ENCODE measurements around the gene FBXL5. TPM values are rescaled to one million over a fixed set of nuclear protein-coding genes. Genes with fewer than 3 reads are reported as not detected.

FBXL5 gene
- total and polyA plus RNA-seq, 2 of the 13 experiments (the other 11 are each of a cell fraction or from before 2014, with no cell fraction given), result 17.4 to 45.3 TPM

DNA sequence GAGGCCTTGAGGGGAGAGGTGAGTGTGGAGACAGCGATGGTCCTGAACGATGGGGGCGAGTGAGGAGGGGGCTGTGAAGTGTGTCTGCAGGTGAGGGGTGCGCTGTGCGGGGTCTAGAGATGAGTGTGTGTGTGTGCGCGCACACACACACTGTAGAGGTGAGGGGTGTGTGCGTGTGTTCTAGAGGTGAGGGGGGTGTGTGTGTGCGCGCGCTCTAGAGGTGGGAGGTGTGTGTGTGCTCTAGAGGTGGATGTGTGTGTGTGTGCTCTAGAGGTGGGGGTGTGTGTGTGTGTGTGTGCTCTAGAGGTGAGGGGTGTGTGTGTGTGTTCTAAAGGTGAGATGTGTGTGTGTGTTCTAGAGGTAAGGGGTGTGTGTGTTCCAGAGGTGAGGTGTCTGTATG lies 48.3 kb upstream of the FBXL5 start:
- no peaks in the 10 kb centered on the region for H3K79me2 ChIP-seq (ENCODE audit: insufficient read depth, low read length)
- 0 out of 2 replicates have a peak, but pooled peaks cover 4% of the 10 kb centered on the region for H3K9me3 ChIP-seq (ENCODE audit: low read length)
- ChIA-PET CTCF (ENCODE audit: low intra/inter-chr PET ratio, low total read pairs) (no interaction called here), POLR2A (no interaction called here)
- H3K4me1 ChIP-seq (ENCODE audit: insufficient read depth, low read length), result peaks cover 56% of the 10 kb centered on the region
- H3K4me3 ChIP-seq (replicated peaks in 1 of 3; ENCODE audit: insufficient read depth in 1 of 3, low read depth in 2 of 3, low read length in 3 of 3), result no peak overlapping the region
- FAIRE-seq (no peak), ATAC-seq (no peak), DNase-seq (ENCODE audit: low spot score) (no peak)
- intact Hi-C loops (cut with micrococcal nuclease; ENCODE audit: unreplicated experiment), result no loop called here
- in situ Hi-C loops (cut with HindIII; ENCODE audit: extremely low pct_ligation_motif_present, low pct_unique_long_range_greater_than_20kb), result no loop called here
- no peak for TF ChIP-seq ZNF746 (CRISPR knock-in tag; IDR thresholded peaks at IDR 0.05)
- TF ChIP-seq TOPORS (CRISPR knock-in tag; IDR thresholded peaks at IDR 0.05), result no peak
- TF ChIP-seq NBN (conservative IDR thresholded peaks at IDR 0.05), result no peak
- no peak for TF ChIP-seq EED (CRISPR knock-in tag; IDR thresholded peaks at IDR 0.05)
- no peak for TF ChIP-seq ZNF761 (CRISPR knock-in tag; conservative IDR thresholded peaks at IDR 0.05)
- TF ChIP-seq ZSCAN12 (CRISPR knock-in tag; IDR thresholded peaks at IDR 0.05), result no peak
- TF ChIP-seq ZNF549 (CRISPR knock-in tag; IDR thresholded peaks at IDR 0.05), result no peak
- TF ChIP-seq, protein P1, sequence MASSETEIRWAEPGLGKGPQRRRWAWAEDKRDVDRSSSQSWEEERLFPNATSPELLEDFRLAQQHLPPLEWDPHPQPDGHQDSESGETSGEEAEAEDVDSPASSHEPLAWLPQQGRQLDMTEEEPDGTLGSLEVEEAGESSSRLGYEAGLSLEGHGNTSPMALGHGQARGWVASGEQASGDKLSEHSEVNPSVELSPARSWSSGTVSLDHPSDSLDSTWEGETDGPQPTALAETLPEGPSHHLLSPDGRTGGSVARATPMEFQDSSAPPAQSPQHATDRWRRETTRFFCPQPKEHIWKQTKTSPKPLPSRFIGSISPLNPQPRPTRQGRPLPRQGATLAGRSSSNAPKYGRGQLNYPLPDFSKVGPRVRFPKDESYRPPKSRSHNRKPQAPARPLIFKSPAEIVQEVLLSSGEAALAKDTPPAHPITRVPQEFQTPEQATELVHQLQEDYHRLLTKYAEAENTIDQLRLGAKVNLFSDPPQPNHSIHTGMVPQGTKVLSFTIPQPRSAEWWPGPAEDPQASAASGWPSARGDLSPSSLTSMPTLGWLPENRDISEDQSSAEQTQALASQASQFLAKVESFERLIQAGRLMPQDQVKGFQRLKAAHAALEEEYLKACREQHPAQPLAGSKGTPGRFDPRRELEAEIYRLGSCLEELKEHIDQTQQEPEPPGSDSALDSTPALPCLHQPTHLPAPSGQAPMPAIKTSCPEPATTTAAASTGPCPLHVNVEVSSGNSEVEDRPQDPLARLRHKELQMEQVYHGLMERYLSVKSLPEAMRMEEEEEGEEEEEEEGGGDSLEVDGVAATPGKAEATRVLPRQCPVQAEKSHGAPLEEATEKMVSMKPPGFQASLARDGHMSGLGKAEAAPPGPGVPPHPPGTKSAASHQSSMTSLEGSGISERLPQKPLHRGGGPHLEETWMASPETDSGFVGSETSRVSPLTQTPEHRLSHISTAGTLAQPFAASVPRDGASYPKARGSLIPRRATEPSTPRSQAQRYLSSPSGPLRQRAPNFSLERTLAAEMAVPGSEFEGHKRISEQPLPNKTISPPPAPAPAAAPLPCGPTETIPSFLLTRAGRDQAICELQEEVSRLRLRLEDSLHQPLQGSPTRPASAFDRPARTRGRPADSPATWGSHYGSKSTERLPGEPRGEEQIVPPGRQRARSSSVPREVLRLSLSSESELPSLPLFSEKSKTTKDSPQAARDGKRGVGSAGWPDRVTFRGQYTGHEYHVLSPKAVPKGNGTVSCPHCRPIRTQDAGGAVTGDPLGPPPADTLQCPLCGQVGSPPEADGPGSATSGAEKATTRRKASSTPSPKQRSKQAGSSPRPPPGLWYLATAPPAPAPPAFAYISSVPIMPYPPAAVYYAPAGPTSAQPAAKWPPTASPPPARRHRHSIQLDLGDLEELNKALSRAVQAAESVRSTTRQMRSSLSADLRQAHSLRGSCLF (CRISPR knock-in tag; IDR thresholded peaks at IDR 0.05; ENCODE audit: borderline replicate concordance), result no peak
- no peak for TF ChIP-seq SMC3 (IDR thresholded peaks at IDR 0.05; ENCODE audit: low read length)
- TF ChIP-seq AGO1 (IDR thresholded peaks at IDR 0.05; ENCODE audit: low read depth, low read length, poor library complexity, severe bottlenecking), result no peak
- no peak for TF ChIP-seq ZSCAN22 (CRISPR knock-in tag; IDR thresholded peaks at IDR 0.05)
- TF ChIP-seq FOSL1 (CRISPR knock-in tag; IDR thresholded peaks at IDR 0.05; ENCODE audit: borderline replicate concordance), result no peak
- H4K20me1 ChIP-seq (ENCODE audit: insufficient read depth, low read length), result no peaks in the 10 kb centered on the region
- no peak overlapping the region for H3K4me2 ChIP-seq (ENCODE audit: low read depth, low read length)
- H3K36me3 ChIP-seq (replicated peaks in 1 of 2; ENCODE audit: control insufficient read depth in 1 of 2, insufficient read depth in 2 of 2, low read length in 2 of 2), result no peaks in the 10 kb centered on the region
- BruUV-seq (replicated peaks), result no TSS peak
- no peaks in the 10 kb centered on the region for H3K27me3 ChIP-seq (ENCODE audit: control insufficient read depth in 1 of 2, insufficient read depth in 2 of 2, low read length in 2 of 2)
- H2AFZ ChIP-seq (ENCODE audit: low read length), result no peak overlapping the region
- H3K27ac ChIP-seq (ENCODE audit: extremely low read length, insufficient read depth, low read length), result no peak overlapping the region
- 89% methylated on average over 11 of the region's 11 CpGs for WGBS (ENCODE audit: low lambda C conversion rate)
- H3K9ac ChIP-seq (ENCODE audit: insufficient read depth, low read depth, low read length), result no peak overlapping the region
